ENCODE measurements around the gene KIF15.
"Not testable (repeated sequence)": the region's sequence is repeated elsewhere in the genome, so short reads cannot be mapped to it uniquely, and the experiment has no call there.

Gene KIF15, protein sequence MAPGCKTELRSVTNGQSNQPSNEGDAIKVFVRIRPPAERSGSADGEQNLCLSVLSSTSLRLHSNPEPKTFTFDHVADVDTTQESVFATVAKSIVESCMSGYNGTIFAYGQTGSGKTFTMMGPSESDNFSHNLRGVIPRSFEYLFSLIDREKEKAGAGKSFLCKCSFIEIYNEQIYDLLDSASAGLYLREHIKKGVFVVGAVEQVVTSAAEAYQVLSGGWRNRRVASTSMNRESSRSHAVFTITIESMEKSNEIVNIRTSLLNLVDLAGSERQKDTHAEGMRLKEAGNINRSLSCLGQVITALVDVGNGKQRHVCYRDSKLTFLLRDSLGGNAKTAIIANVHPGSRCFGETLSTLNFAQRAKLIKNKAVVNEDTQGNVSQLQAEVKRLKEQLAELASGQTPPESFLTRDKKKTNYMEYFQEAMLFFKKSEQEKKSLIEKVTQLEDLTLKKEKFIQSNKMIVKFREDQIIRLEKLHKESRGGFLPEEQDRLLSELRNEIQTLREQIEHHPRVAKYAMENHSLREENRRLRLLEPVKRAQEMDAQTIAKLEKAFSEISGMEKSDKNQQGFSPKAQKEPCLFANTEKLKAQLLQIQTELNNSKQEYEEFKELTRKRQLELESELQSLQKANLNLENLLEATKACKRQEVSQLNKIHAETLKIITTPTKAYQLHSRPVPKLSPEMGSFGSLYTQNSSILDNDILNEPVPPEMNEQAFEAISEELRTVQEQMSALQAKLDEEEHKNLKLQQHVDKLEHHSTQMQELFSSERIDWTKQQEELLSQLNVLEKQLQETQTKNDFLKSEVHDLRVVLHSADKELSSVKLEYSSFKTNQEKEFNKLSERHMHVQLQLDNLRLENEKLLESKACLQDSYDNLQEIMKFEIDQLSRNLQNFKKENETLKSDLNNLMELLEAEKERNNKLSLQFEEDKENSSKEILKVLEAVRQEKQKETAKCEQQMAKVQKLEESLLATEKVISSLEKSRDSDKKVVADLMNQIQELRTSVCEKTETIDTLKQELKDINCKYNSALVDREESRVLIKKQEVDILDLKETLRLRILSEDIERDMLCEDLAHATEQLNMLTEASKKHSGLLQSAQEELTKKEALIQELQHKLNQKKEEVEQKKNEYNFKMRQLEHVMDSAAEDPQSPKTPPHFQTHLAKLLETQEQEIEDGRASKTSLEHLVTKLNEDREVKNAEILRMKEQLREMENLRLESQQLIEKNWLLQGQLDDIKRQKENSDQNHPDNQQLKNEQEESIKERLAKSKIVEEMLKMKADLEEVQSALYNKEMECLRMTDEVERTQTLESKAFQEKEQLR (N-terminal part only)

GRCh38 chr3:44761424-44762169, at the start of gene KIF15, which contains the start of gene KIAA1143:
Gene KIF15 (plus strand): TSS chr3:44761794. CDS start chr3:44761866, 72 bp downstream.
Gene KIAA1143 (minus strand): TSS chr3:44761619. CDS start chr3:44761602, 17 bp downstream.
- DNase-seq, result peak; percentile 94

- DNase-seq, result no peak
Observed at GRCh38 chr3:44712455-44713075, 49.0 kb upstream of the KIF15 start, which contains the start of gene ZNF502. Gene ZNF502 (plus strand): TSS chr3:44712660. CDS start chr3:44720262, 7,602 bp downstream.

- DNase-seq, result no peak
Observed at GRCh38 chr3:44721231-44722102, 40.1 kb upstream of the KIF15 start.

DNA sequence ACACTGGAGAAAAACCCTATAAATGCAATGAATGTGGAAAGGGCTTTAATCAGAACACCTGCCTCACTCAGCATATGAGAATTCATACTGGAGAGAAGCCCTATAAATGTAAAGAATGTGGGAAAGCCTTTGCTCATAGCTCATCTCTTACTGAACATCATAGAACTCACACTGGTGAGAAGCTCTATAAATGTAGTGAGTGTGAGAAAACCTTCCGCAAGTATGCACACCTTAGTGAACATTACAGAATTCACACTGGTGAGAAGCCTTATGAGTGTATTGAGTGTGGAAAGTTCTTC, 39.5 kb upstream of the KIF15 start:
- no peak for DNase-seq

DNA sequence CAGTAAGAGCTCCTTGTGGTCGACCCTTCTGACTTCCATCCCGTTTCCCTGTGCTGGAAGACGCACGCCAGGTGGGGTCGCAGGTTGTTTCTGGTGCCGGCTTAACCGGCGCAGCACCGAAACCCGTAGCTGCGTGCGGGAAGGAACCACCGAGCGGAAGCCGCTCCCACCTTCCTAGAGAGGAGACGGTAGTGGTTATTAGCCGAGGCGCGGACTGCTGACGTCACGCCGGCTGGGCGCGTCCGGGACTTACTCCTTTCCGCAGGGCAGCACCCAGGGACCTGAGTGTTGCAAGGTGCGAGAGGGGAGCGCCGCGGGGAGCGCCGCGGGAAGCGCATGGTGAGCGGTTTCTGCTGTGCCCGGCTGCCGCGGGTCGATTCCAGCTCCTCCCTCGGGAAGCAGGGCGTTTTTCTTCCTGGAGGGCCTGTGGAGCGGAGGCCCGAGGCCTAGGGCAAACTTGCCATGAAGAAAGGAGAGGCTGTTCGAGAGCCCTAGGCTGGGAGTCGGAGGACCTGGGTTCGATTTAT, 32.1 kb upstream of the KIF15 start, which contains the start of gene ZNF501:
TSS of gene ZNF501 (plus strand) at position 252 of the 527 bp plus-strand sequence. CDS start 4,787 bp downstream, outside the sequence.
- no peak for DNase-seq

DNA sequence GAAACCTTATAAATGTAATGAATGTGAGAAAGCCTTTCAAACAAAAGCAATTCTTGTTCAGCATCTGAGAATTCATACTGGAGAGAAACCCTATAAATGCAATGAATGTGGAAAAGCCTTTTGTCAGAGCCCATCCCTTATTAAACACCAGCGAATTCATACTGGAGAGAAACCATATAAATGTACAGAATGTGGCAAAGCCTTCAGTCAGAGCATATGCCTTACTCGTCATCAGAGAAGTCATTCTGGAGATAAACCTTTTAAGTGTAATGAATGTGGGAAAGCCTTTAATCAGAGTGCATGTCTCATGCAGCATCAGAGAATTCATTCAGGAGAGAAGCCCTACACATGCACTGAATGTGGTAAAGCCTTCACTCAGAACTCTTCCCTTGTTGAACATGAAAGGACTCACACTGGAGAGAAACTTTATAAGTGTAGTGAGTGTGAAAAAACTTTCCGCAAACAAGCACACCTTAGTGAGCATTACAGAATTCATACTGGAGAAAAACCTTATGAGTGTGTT, 26.9 kb upstream of the KIF15 start:
- no peak for DNase-seq

GRCh38 chr3:44761101-44761423, 532 bp upstream of the KIF15 start:
- DNase-seq, result no peak

- no peak for DNase-seq
Observed at GRCh38 chr3:44762170-44762677, 630 bp downstream of the KIF15 start.

GRCh38 chr3:44762690-44763089, 1.1 kb downstream of the KIF15 start:
- no peak for DNase-seq

GRCh38 chr3:44764248-44764647, 2.7 kb downstream of the KIF15 start:
- DNase-seq, result no peak

DNA sequence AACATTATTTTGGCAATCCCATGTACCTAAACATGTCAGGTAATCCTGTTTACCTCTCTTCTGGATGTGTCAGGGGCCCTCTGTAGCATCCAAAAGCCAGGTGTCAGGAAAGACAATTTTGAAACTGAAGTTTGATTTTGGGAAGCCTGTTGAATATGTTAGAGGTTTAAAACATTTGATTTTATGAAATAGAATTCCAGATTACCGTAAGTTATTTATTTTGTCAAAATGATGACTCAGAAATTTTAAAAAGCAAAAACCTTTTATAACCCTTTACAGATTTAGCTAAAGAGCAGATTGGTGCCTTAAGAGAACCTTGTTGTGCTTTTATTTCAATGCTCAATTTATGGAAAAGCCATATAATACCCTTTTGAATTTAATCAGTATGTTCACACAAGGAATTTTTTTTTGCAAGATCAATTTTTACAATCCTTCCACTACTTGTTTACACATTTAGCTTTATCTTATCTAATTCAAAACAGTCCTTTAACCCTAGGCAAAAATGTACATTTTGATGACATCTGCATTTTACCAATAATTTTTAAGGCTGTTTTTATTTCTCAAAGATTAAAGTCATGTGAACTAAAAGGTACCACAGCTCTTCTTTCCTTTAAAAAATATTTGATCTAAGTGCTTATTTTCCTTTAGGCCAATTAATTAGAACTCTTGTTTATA, 10.0 kb downstream of the KIF15 start:
- DNase-seq, result no peak

GRCh38 chr3:44772099-44772442, 10.5 kb downstream of the KIF15 start:
- no peak for DNase-seq

- DNase-seq, result no peak
Observed at GRCh38 chr3:44782891-44783290, 21.3 kb downstream of the KIF15 start.

DNA sequence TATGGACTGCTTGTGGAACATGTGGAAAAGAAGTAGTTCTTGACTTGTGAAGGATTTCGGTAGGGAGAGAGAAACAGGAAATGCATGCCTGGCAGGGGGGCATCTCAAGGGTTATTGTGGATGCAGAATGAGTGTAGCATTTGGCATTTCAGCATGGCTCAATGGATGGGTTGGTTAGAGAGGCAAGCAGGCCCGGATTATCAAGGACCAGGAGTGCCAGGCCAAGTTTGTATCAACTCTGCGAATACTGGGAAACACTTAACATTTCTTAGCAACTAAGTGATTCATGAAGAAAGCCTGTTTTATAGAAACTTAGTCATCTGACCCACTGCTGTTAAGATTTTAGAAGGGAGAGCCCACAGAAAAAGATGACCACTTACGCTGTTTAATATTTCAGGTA, 33.6 kb downstream of the KIF15 start:
- no peak for DNase-seq

DNA sequence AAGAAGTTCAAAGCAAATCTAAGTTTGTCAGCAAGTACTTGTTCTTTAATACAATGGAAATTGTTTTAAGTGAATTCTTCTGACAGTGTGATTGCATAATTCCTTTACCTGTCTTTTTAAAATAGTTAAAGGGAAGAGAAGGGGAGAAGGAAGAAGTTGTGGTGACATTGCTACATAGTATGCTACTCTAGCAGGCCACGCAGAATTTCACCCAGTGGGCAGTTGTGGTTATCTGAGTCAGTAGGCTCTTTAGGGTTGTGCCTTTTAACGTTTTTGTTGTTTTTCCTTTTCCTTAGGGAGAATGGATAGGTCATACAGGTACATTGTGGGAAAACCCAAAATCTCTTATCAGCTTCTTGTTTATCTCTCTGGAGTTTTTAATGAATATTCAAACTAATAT, 40.4 kb downstream of the KIF15 start:
- no peak for DNase-seq

- no peak for DNase-seq
Observed at GRCh38 chr3:44803298-44803697, 41.7 kb downstream of the KIF15 start.

DNA sequence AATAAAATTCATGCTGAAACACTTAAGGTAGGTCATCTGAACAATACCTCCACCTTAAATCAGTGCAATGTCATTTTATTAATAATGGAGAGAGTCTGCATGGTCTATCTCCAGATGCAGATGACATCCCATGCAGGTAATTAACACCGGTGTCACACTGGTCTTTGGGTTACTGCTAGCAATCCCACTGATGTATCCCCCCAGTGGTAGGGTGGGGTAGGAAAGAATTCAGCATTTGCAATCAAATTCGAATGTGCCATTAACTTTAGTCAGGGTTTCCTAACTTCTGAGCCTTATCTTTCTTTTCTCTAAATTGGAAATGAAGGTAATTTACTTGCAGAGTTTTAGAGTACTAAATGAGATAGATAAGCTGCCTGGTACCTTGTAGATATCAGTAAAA, 44.4 kb downstream of the KIF15 start:
- no peak for DNase-seq

DNA sequence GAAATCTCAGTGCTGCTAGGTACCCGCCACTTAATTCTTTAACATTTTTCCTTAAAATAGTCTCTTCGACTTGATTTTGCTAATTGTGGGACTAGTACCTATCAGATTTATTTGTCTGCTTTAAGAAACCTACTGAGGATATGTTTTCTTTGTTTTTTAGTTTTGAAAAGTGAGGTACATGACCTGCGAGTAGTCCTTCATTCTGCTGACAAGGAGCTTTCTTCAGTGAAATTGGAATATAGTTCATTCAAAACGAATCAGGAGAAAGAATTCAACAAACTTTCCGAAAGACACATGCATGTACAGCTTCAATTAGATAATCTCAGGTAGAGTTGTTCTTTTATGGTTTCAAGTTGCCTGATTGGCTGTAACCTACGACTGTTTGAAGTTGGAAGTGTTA, 53.2 kb downstream of the KIF15 start:
- DNase-seq, result no peak

DNA sequence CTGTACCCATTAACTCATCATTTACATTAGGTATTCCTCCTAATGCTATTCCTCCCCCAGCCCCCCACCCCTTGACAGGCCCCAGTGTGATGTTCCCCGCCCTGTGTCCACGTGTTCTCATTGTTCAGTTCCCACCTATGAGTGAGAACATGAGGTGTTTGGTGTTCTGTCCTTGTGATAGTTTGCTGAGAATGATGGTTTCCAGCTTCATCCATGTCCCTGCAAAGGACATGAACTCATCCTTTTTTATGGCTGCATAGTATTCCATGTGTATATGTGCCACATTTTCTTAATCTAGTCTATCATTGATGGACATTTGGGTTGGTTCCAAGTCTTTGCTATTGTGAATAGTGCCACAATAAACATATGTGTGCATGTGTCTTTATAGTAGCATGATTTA, 54.7 kb downstream of the KIF15 start:
- not testable (repeated sequence) for DNase-seq

Measured in GDM1 (cell line).